ENCODE data around the gene TMPRSS4.

TMPRSS4 gene

DNA sequence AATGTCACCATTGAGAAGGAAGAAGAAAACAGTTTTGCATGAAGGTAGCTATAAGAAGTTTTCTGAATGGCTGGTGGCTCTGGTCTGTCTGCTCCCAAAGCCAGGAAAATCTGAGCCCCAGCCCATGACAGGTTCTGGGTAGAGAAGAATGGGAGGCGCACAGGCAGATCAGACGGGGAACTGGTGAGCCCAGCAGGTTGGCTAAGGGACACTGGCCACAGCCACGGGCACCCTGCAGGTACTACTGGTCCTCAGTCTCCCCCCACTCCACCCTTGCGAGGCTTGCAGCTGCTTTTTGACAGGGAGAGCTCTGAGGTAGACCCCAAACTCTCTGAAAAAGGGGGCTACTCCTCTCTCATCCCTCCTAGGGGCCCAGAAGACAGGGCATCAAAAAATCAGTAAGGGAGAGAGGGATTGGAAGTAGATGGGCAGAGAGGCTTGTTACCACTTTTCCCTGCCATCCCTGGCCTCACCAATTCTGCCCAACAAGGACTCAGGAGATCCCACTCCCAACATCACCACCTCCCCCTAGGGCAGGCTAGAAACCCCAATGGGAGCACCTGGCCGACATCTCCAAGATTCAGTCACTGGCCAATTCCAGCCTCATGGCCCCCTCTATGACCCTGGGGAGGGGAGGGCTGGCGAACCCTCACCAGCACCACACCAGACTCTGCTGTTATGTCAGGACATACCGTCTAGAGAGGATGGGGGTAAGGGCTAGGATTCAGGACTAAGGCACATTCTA is 58.3 kb downstream of the TMPRSS4 start:
- no peak overlapping the region for H3K27ac ChIP-seq
- TF ChIP-seq, protein P1, sequence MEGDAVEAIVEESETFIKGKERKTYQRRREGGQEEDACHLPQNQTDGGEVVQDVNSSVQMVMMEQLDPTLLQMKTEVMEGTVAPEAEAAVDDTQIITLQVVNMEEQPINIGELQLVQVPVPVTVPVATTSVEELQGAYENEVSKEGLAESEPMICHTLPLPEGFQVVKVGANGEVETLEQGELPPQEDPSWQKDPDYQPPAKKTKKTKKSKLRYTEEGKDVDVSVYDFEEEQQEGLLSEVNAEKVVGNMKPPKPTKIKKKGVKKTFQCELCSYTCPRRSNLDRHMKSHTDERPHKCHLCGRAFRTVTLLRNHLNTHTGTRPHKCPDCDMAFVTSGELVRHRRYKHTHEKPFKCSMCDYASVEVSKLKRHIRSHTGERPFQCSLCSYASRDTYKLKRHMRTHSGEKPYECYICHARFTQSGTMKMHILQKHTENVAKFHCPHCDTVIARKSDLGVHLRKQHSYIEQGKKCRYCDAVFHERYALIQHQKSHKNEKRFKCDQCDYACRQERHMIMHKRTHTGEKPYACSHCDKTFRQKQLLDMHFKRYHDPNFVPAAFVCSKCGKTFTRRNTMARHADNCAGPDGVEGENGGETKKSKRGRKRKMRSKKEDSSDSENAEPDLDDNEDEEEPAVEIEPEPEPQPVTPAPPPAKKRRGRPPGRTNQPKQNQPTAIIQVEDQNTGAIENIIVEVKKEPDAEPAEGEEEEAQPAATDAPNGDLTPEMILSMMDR (conservative IDR thresholded peaks at IDR 0.05) = no peak
- no peak for TF ChIP-seq ZFX (IDR thresholded peaks at IDR 0.05)

DNA sequence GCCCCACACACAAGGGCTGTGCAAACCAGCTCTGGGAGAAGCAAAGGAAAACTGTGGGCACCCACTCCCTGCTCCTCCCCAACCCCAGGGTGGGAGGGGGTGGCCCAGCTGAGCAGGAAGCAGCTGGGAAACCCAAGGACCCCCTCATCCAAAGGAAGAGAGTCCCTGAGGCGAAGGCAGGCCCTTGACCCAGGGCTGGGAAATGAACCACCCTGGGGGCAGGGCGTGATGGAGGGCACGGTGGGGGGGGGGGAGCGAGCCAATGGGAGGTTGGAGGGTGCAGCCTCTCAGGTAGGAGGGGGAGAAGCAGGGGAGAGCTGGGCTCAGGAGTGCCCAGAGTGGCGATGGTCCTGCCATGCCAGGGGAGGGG is 58.9 kb downstream of the TMPRSS4 start:
- TF ChIP-seq, protein P1 (conservative IDR thresholded peaks at IDR 0.05) = no peak
- TF ChIP-seq ZFX (IDR thresholded peaks at IDR 0.05) = no peak
- H3K27ac ChIP-seq = no peak overlapping the region

DNA sequence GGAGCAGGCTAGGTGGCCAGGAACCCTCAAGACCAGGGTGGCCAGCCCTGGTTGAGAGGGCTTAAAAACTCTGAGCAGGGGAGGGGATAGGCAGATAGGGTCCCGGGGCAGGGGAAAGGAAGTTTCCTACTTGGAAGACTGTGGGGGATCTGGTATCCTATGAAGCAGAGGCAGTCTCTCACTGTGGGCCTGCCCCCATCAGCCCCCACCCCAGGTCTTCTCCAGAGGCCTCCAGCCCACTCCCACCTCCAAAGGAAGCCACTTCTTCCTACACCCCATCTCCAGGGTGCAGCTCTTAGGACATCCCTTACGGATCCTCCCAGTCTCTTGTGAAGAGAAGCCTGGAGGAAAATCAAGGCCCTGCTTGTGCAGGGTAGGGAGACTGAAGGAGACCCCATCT is 59.5 kb downstream of the TMPRSS4 start:
- no peak overlapping the region for H3K27ac ChIP-seq
- TF ChIP-seq, protein P1 (conservative IDR thresholded peaks at IDR 0.05) = no peak
- no peak for TF ChIP-seq ZFX (IDR thresholded peaks at IDR 0.05)

DNA sequence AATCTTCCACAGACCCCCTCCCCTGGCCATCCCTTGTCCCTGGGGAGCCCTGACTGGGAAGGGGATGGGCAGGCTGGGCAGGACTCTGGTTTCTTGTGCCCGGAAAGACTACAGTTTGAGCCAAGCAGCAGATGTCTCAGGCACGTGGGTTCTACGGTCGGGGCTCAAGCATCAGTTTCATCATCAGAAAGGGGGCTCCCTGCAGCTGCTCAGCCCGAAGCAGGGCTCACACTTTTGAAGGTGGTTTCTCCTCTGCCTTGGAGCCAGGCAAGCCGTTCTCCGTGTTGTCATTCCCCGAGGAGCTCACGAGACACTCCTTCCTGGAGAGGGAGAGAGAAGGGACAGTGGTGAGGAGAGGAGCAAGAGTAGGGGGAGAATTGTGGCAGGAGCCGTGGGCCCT is 59.9 kb downstream of the TMPRSS4 start:
- TF ChIP-seq, protein P1 (conservative IDR thresholded peaks at IDR 0.05) = no peak
- TF ChIP-seq ZFX (IDR thresholded peaks at IDR 0.05) = no peak
- H3K27ac ChIP-seq = no peak overlapping the region

DNA sequence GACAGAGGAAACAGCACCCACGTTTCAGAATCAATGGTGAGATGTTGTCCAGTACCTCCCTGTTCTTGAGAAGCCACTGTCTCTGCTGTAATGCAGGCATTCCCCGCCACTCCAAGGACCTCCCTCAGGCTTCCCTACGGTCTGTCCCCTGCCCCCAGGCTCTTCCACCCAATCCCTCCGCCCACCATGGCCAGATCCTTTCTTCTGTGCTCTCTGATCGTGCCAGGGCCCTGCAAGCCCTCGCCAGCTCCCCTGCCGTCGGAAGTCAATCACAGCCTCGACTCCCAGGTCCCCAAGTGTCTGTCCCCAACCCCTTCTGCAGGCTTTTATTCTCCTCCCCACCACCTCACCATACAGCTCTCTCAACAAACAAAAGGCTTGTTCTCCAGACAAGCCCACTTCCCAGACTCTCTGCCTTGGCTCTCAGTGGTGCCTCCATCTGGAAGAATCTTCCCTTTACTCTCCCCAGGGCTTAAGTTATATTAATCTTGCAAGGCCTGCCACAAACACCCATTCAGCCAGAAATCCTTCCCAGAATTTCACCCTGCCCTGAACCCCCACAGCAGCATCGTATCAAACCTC is 62.1 kb downstream of the TMPRSS4 start:
- no peak for TF ChIP-seq ZFX (IDR thresholded peaks at IDR 0.05)
- TF ChIP-seq, protein P1 (conservative IDR thresholded peaks at IDR 0.05) = no peak
- H3K27ac ChIP-seq = no peak overlapping the region

DNA sequence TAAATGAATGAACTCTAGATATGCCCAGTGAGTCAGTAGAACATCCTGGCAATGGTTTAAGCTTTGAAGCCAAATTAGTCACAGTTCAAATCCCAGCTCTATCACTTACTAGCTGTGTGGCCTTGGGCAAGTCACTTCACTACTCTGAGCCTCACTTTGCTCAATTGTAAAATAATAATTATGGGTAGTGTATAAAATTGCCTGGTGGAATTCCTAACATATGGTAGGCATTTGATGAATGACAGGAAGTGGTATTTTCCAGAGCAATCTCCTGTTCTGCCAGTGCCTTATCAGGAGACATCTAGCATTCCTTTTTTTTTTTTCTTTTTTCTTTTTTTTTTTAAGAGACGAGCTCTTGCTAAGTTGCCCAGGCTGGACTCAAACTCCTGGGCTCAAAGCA is 62.7 kb downstream of the TMPRSS4 start:
- no peak overlapping the region for H3K27ac ChIP-seq
- TF ChIP-seq ZFX (IDR thresholded peaks at IDR 0.05) = no peak
- TF ChIP-seq, protein P1 (conservative IDR thresholded peaks at IDR 0.05) = no peak

DNA sequence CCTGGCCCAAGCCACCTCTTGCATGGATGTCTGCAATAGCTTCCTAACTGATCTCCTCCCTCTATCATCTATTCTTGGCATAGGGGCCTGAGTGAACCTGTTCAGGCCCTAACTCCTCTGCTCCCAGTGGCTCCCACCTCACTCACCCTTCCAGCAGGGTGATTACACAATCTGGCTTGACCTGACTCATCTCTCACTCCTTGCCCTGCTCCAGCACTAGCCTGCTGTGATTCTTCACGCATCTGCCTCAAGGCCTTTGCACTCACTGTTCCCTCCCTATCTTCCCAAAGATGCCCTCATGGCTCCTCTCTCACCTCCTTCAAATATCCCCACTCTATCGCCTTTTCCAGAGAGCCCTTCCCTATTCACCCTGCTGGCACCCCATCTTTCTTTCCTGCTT is 65.2 kb downstream of the TMPRSS4 start:
- H3K27ac ChIP-seq = no peak overlapping the region
- TF ChIP-seq, protein P1 (conservative IDR thresholded peaks at IDR 0.05) = no peak
- no peak for TF ChIP-seq ZFX (IDR thresholded peaks at IDR 0.05)

All from C4-2B (cell line).